Measurements from ENCODE around the gene CS. TPM values are rescaled to one million over a fixed set of nuclear protein-coding genes. Genes with fewer than 3 reads are reported as not detected.

CS gene
- total RNA-seq, 4 donors from 2014 or later: 126 to 175 (median 133) TPM

DNA sequence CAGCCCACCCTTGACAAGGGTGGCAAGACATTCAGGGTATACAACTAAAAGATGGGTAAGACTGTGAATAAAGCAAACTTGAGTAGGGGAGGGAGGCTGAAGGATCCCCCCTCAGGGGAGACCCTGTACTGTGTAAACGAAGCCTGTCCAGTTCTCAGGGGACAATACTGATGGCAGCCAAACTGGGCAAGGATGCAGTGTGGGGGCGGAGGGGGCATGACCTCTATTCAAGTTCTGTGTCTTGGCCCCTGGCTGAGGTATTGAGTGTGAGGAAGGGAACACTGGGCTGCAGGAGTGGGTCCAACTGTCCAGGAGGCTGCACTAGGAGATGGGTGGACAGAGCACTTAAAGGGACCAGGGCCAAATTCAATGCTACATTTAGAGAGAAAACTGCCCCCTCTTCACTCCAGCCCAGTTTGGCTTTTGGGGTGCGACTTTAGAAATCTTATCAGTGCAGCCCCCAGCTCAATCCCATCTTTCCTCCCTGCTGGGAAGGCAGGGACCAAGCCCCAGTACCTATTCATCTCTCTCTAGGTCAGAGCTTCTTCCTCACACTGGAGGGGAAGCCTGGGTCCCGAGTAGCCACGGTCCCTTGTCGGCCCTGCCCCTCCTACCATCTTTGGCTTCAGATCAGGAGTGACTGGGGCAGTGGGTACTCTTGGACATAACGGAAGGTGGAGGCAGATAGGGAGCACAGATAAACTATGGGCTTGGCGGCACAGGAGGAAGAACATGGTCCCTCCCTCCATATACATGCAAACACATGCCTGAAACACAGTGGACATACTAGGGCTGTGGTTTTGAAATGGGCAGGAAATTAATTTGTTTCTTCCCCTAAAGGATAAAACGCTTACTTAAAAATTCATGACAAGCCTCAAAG is 58.5 kb downstream of the CS start:
- no peak for DNase-seq
- H3K27me3 ChIP-seq: no peaks in the 10 kb centered on the region
- 68 to 75% methylated on average over 6 to 7 of the region's 9 CpGs for WGBS, 2 donors
- TF ChIP-seq, protein P1, sequence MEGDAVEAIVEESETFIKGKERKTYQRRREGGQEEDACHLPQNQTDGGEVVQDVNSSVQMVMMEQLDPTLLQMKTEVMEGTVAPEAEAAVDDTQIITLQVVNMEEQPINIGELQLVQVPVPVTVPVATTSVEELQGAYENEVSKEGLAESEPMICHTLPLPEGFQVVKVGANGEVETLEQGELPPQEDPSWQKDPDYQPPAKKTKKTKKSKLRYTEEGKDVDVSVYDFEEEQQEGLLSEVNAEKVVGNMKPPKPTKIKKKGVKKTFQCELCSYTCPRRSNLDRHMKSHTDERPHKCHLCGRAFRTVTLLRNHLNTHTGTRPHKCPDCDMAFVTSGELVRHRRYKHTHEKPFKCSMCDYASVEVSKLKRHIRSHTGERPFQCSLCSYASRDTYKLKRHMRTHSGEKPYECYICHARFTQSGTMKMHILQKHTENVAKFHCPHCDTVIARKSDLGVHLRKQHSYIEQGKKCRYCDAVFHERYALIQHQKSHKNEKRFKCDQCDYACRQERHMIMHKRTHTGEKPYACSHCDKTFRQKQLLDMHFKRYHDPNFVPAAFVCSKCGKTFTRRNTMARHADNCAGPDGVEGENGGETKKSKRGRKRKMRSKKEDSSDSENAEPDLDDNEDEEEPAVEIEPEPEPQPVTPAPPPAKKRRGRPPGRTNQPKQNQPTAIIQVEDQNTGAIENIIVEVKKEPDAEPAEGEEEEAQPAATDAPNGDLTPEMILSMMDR (IDR thresholded peaks at IDR 0.05): no peak
- no peak for TF ChIP-seq POLR2A (IDR thresholded peaks at IDR 0.05)
- peaks cover 28 to 100% (median 50%) of the 10 kb centered on the region in 3 donors for H3K36me3 ChIP-seq
- H3K27ac ChIP-seq: no peak overlapping the region
- no peaks in the 10 kb centered on the region for H3K4me1 ChIP-seq
- no peak overlapping the region for H3K4me3 ChIP-seq
- no peaks in the 10 kb centered on the region for H3K9me3 ChIP-seq
- intact Hi-C loops (cut with DNase I): no loop called here

DNA sequence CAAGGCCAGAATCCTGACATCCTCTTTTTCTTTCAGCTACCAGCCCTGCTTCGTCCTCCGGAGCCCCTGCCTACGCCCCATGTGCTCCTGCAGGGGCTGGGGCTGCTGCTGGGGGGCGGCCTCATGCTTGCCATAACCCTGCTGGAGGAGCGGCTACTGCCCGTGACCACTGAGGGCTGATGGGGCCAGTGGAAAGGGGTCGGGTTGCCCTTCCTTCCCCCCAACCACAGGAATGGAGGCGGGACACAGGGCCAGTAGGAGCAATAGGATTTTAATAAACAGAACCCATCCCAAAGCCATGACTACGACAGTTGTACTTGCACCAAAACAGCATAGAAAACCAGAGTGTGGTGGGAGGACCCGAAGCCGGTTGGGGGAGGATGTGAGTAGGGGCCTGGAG is 62.6 kb downstream of the CS start:
- H3K36me3 ChIP-seq: peaks cover 2 to 61% (median 11%) of the 10 kb centered on the region in 3 donors
- H3K4me3 ChIP-seq: no peak overlapping the region
- no peak for DNase-seq
- WGBS, 2 donors: 69 to 74% methylated on average over 2 to 3 of the region's 11 CpGs
- TF ChIP-seq POLR2A (IDR thresholded peaks at IDR 0.05): no peak
- TF ChIP-seq, protein P1 (IDR thresholded peaks at IDR 0.05): no peak
- no peaks in the 10 kb centered on the region for H3K9me3 ChIP-seq
- no peaks in the 10 kb centered on the region for H3K27me3 ChIP-seq
- no peaks in the 10 kb centered on the region for H3K4me1 ChIP-seq
- intact Hi-C loops (cut with DNase I): no loop called here
- H3K27ac ChIP-seq: no peak overlapping the region

DNA sequence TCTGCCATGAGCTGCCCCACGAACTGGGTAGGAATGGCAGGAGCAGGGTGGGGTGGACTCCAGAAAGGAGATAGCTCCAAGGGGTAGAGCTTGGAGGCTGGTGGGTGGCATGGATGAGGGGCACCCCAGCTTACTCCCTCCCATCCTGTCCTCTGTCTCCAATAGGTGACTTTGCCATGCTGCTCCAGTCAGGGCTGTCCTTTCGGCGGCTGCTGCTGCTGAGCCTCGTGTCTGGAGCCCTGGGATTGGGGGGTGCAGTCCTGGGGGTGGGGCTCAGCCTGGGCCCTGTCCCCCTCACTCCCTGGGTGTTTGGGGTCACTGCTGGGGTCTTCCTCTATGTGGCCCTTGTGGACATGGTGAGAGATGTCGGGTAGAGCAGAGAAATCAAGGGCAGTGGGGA is 63.1 kb downstream of the CS start:
- 44% methylated on average over 1 of the region's 5 CpGs; no CpG with 5 or more reads in 1 of the 2 donors for WGBS, 2 donors

DNA sequence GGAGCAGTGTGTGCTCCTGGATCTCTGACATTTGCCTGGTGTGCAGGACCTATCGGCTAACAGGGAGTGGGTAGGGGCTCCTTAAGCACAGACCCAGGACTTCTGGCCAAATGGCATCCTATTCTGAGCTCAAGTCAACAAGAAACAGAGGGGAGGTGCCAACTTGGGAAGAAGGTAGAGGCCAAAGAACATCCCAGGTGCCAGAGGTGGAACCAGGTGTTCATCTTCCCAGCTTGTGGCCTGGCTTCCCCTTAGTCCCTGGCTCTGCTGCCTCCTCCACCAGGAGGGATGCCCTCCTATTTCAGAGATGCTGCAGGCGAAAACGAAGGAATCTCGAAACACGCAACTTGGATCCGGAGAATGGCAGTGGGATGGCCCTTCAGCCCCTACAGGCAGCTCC is 64.0 kb downstream of the CS start:
- 83 to 100% methylated on average over 1 to 5 of the region's 6 CpGs for WGBS, 2 donors

More for the DNA sequence above, 63.1 kb downstream of the CS start:
- H3K27ac ChIP-seq: no peak overlapping the region
- H3K9me3 ChIP-seq: no peaks in the 10 kb centered on the region
- no peaks in the 10 kb centered on the region for H3K4me1 ChIP-seq
- H3K36me3 ChIP-seq: peaks cover 0 to 55% (median 8%) of the 10 kb centered on the region in 3 donors
- DNase-seq: no peak
- no peaks in the 10 kb centered on the region for H3K27me3 ChIP-seq
- no peak overlapping the region for H3K4me3 ChIP-seq
- intact Hi-C loops (cut with DNase I): no loop called here
- TF ChIP-seq POLR2A (IDR thresholded peaks at IDR 0.05): no peak
- TF ChIP-seq, protein P1 (IDR thresholded peaks at IDR 0.05): no peak

More for the DNA sequence above, 64.0 kb downstream of the CS start:
- Histone ChIP-seq H3K27me3 (no peaks in the 10 kb centered on the region), H3K36me3 (peaks cover 0 to 46% (median 0%) of the 10 kb centered on the region in 3 donors), H3K4me1 (no peaks in the 10 kb centered on the region), H3K27ac (no peak overlapping the region), H3K9me3 (no peaks in the 10 kb centered on the region), H3K4me3 (no peak overlapping the region)
- DNase-seq: no peak
- TF ChIP-seq, protein P1 (IDR thresholded peaks at IDR 0.05): no peak
- no peak for TF ChIP-seq POLR2A (IDR thresholded peaks at IDR 0.05)
- intact Hi-C loops (cut with DNase I): no loop called here

All from esophagus squamous epithelium (tissue), 5 donors.